DMS79 (cell line): ENCODE results near the gene LZTS3.
"Not testable (repeated sequence)": the region's sequence is repeated elsewhere in the genome, so short reads cannot be mapped to it uniquely, and the experiment has no call there.

Experiments used
- DNase-seq: peaks from one replicate; lab custom pipeline; 2025; lab: John Stamatoyannopoulos, UW

Gene LZTS3

GRCh38 chr20:3172933-3173609 lies at the start of gene LZTS3:
Gene LZTS3, minus strand, starts transcription at chr20:3173549. Its CDS starts 6,386 bp downstream, at chr20:3167163.
- peak; percentile 38 for DNase-seq

- no peak for DNase-seq
Measured at GRCh38 chr20:3221398-3222226, 48.3 kb upstream of the LZTS3 start.

GRCh38 chr20:3218307-3218988 lies 45.1 kb upstream of the LZTS3 start:
- no peak for DNase-seq

- DNase-seq: not testable (repeated sequence)
Measured at GRCh38 chr20:3215359-3215917, 42.1 kb upstream of the LZTS3 start.

GRCh38 chr20:3213226-3213625 lies 39.9 kb upstream of the LZTS3 start:
- DNase-seq: no peak

GRCh38 chr20:3210346-3210745 lies 37.0 kb upstream of the LZTS3 start:
- DNase-seq: no peak

GRCh38 chr20:3209946-3210317 lies 36.6 kb upstream of the LZTS3 start:
- no peak for DNase-seq

GRCh38 chr20:3209257-3209945 lies 36.1 kb upstream of the LZTS3 start, which contains the start of gene ITPA:
Gene ITPA, plus strand, starts transcription at chr20:3209498. Its CDS starts 54 bp downstream, at chr20:3209552.
- peak; percentile 21 for DNase-seq

- no peak for DNase-seq
Measured at GRCh38 chr20:3208786-3209256, 35.5 kb upstream of the LZTS3 start.

GRCh38 chr20:3204124-3204794 lies 30.9 kb upstream of the LZTS3 start, which contains the start of gene DDRGK1:
Gene DDRGK1, minus strand, starts transcription at chr20:3204682. Its CDS starts 55 bp downstream, at chr20:3204627.
- peak; percentile 37 for DNase-seq

GRCh38 chr20:3203315-3204123 lies 30.2 kb upstream of the LZTS3 start:
- DNase-seq: peak; percentile 27

GRCh38 chr20:3202965-3203314 lies 29.6 kb upstream of the LZTS3 start:
- no peak for DNase-seq

- no peak for DNase-seq
Measured at GRCh38 chr20:3199976-3200755, 26.8 kb upstream of the LZTS3 start.

- no peak for DNase-seq
Measured at GRCh38 chr20:3199206-3199605, 25.9 kb upstream of the LZTS3 start.

GRCh38 chr20:3195590-3196237 lies 22.4 kb upstream of the LZTS3 start:
- DNase-seq: no peak

- DNase-seq: no peak
Measured at GRCh38 chr20:3194617-3195280, 21.4 kb upstream of the LZTS3 start.

GRCh38 chr20:3193806-3194616 lies 20.7 kb upstream of the LZTS3 start:
- no peak for DNase-seq
